MM.1S (cell line): ENCODE data around the gene PATJ.

ENCODE experiments used
- CTCF ChIP-seq: fragments of 300-600 bp; sonication (generic); IDR thresholded peaks from 2 replicates; pipeline ENCODE4 v1.5.1; 2016; ENCODE audit warnings: antibody characterized with exemption, low read length, mixed read lengths
- EZH2 ChIP-seq: fragments of 300-600 bp; sonication (generic); optimal IDR thresholded peaks from 2 replicates; pipeline ENCODE3; 2017; ENCODE audit warnings: low read depth, mild to moderate bottlenecking, antibody characterized with exemption, low read length, mixed read lengths

- TF ChIP-seq CTCF (no peak), EZH2 (no peak)
These were observed 307.9 kb downstream of the PATJ start for GRCh38 chr1:62050165-62050564.
